HG03135 (cell line): ENCODE measurements around the gene ATP1A3.
"Not testable (repeated sequence)": the region's sequence is repeated elsewhere in the genome, so short reads cannot be mapped to it uniquely, and the experiment has no call there.

Experiments
- ATAC-seq: cut with Tn5 transposase; IDR thresholded peaks from one replicate; pipeline ENCODE4 v1.9.1; 2021; ENCODE audit warnings: mild to moderate bottlenecking, moderate library complexity; ENCODE audit not compliant: unreplicated experiment

ATP1A3 gene

GRCh38 chr19:42012747-42013146 is 18.7 kb upstream of the ATP1A3 start:
- ATAC-seq: not testable (repeated sequence)

- no peak for ATAC-seq
Observed at GRCh38 chr19:42010245-42011126, 16.5 kb upstream of the ATP1A3 start.

DNA sequence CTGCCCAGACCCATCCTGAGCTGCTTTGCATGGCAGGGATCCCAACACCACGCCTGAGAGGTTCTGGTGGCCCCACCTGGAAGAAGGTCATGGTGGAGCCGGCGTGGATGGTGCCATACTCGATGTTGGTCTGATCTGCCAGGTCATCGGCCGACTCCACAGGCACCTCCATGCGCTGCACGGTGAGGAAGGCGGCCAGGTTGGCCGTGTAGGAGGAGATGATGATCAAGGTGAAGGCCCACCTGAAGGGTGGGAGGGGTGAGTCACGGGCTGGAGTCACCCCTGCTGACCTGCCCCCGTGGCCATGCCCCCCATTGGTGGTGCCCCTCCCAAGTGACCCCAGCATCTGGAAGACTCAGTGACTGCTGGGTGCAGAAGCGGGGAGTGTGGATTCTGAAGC is 12.5 kb upstream of the ATP1A3 start:
- ATAC-seq: no peak

DNA sequence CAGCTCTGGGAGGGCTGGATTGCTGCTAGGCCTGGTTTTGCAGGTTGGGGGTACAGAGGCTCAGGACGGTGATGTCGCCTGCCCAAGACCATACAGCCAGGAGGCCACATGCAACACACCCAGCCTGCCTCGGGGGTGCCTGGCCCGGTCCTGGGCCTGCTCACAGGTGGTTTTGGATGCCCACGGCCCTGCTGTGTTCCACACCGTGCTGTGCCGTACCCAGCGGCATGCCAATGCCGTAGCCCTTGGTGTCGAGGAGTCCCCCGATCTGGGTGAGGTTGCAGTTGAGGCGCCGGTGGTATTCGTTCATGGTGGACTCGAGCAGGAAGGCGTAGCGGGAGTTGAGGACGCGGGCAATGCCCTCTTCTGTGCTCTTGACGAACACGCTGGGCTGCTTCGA is 11.5 kb upstream of the ATP1A3 start:
- ATAC-seq: no peak

DNA sequence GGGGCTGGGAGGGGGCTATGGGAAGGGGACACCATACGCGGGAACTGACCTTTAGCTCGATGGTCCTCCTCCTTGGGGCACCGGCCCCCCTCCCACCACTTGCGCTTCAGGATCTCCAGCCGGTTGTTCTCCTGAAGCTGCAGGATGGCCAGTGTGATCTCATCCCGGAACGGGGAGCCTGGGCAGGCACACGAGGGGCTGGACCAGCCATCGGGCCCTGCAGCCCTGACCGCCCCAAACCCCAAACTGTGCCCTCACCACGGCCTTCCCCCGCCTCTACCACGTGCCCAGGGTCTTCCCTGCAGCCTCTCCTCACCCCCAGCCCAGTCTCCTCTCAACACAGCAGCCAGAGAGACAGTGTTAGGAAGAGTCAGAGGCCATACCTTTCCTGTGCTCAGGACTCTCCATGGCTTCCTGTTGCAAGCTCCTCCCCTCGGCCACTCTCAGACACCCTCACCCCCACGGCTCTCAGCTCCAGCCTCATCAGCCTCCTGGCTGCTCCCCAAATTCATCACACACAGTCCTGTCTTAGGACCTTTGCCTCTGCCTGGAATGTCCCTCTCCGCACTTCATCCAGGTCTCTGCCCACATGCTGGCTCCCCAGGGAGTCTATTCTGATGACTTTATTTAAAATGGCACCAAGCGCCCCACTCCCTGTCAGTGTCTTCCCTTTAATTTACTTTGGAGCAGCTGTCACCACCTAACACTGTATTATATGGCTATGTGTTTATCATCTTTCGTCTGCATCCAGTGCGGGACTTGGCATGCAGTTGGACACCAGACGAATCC is 9.7 kb upstream of the ATP1A3 start:
- ATAC-seq: no peak

DNA sequence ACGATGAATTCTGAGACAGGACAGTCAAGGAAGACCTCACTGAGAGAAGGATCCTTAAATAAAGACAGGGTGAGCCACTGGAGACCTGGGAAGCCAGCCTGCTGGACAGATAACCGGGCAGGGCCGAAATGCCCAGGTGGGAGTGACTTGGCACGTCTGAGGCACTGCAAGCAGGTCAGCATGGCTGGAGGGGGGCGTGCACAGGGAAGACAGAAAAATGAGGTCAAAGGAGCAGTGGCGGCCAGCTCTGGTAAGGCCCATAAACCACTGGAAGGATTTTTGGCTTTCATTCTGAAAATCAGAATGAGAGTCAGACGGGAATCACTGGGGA is 5.8 kb upstream of the ATP1A3 start:
- no peak for ATAC-seq

GRCh38 chr19:41999071-41999877 is 5.2 kb upstream of the ATP1A3 start:
- ATAC-seq: no peak

GRCh38 chr19:41998246-41999020 is 4.4 kb upstream of the ATP1A3 start:
- ATAC-seq: no peak

DNA sequence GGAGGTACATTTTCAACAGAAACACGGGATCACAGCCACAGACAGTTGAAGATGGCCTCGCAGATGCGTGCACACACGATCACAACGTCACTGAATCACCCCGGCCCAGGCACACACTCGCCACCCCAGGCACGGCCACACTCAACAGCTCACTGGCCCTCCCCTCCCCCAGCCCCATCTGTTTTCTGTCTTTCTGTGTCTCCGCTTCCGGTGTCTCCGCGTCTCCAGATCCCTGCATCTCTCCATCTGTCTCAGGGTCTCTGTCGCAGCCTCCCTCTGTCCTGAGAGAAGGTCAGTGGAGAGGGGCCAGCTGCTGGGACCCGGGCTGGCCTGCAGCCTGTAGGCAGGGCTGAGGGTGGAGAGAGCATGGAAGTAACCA is 3.8 kb upstream of the ATP1A3 start:
- ATAC-seq: no peak

- no peak for ATAC-seq
Observed at GRCh38 chr19:41997121-41997850, 3.3 kb upstream of the ATP1A3 start.

DNA sequence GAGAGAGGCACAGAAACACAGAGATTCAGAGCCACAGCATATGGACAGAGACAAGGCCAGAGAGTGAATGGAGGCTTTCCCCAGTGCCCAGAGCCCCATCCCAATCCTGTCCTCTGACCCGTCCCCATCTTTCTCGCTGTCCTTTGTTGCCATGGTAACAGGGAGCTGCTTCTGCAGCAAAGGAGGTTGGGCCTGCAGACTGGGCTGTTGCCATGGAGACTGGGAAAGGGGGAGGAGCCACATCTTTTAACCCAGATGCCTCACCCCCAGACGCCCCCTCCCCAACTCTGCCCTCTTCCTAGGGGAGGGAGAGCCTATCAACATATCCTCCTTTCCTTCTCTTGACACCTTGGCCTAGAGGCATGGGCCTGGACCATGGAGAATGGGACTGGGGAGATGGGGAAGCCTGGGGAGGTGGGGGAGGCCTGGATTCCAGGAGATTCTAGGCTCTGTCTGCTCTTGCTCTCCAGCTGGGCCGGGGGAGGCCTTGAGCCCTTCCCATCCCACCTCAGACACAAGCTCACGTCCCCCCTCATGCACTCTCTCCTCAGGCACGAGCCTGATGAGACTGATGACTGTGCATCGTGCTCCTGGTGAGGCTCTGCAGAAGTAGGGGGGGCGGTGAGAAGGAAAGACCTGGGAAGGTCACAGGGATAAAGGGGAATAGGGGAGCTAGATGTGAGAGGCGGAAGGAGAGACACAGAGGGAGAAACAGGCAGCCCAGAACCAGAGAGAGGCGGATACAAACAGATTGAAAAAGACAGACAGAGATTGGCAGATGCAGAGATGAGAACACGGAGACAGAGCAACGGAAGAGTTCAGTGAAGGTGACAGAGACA is 2.1 kb upstream of the ATP1A3 start:
- ATAC-seq: no peak

DNA sequence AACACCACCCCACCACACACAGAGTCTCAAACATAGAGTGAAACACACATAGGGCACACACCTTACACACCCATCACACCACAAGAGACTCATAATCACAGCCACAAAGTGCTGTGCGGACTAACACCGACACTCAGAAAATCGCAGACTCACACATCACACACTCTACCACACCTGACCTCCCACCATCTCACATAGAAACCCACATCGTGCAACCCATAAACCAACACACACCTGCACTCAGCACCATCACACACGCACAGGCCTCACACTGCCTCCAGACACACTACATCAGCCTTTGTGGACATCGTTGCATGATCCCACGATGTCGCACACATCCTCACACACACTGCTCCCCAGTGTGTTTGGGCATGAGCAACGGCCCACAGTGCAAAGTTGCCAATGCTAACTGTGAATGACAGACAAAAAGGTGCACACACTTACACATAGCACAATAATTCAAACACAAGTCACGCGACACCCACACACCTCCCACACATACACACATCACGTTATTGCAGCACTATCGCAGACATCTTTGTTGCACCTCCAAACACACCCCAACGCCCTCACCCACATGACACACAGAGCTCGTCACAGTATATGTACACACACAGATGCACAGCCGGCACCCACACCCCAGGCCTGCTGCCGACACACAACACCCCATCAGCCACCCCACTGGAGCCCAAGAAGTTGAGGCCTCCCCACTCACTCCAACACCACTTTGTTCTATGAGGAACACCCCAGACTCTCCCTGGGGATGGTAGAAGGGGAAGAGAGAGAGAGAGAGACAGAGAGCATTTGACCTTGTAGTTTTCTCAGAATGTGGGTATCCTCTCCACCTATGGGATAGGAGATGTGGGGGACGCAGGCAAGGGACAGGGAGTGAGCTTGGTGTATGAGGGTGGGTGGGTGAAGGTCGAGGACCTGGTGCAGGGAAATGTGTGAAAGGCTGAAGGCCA is 1.2 kb upstream of the ATP1A3 start:
- ATAC-seq: no peak

GRCh38 chr19:41994521-41994971 is 516 bp upstream of the ATP1A3 start:
- no peak for ATAC-seq

DNA sequence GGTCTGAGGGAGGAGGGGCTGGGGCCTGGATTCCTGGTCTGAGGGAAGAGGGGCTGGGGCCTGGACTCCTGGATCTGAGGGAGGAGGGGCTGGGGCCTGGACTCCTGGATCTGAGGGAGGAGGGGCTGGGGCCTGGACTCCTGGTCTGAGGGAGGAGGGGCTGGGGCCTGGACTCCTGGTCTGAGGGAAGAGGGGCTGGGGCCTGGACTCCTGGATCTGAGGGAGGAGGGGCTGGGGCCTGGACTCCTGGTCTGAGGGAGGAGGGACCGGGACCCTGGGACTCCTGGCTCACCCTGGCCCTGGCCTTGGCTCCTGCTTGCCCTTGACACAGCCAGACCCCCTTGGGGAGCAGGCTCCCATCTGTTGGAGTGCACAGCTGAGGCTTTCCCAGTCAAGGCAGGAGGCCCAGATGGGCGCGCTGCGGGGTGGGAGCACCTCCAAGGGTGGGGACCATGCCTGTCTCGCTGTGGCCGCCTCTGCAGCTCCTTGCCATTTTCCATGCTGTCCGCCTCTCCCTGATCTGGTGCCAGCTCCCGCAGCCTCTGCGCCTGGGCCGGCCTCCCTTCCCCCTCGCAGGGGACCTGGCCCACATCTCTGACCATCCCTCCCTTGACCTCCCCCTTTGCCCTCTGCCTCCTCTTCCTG is 2.0 kb downstream of the ATP1A3 start:
- not testable (repeated sequence) for ATAC-seq

GRCh38 chr19:41991025-41991424 is 3.0 kb downstream of the ATP1A3 start:
- no peak for ATAC-seq

GRCh38 chr19:41990615-41991014 is 3.4 kb downstream of the ATP1A3 start:
- no peak for ATAC-seq

- no peak for ATAC-seq
Observed at GRCh38 chr19:41990028-41990427, 4.0 kb downstream of the ATP1A3 start.
